ENCODE data around the gene RCOR3.

DNA sequence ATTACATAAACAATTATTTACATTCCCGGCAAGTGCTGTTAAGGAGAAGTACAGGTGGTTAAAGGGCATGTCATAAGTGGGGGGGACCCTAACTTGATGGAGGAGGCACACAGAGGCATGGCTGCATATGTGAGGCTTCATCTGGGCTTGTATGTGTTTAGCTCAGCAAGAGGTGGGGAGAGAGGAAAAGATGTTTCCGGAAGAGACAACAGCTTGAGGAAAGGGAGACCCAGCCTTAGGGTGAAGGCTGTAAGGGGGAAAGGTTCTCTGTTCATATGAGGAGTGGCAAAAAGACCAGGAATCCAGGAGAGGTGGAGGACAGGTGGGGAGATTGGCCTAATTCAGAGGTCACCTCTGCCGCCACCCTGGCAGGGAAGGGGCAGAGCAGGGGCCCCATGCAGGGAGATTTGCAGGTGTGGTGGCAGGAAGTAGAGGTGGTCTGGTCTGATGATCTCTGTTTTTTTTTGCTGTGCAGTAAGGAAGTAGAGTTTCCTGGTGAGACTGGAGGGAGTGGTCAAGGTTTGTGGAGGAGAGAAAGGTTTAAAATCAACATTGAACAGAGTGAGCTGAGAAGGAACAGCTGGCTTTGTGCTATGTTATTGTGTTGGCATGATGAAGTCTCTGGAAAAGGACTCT is 76.5 kb downstream of the RCOR3 start:
- TF ChIP-seq, protein P1, sequence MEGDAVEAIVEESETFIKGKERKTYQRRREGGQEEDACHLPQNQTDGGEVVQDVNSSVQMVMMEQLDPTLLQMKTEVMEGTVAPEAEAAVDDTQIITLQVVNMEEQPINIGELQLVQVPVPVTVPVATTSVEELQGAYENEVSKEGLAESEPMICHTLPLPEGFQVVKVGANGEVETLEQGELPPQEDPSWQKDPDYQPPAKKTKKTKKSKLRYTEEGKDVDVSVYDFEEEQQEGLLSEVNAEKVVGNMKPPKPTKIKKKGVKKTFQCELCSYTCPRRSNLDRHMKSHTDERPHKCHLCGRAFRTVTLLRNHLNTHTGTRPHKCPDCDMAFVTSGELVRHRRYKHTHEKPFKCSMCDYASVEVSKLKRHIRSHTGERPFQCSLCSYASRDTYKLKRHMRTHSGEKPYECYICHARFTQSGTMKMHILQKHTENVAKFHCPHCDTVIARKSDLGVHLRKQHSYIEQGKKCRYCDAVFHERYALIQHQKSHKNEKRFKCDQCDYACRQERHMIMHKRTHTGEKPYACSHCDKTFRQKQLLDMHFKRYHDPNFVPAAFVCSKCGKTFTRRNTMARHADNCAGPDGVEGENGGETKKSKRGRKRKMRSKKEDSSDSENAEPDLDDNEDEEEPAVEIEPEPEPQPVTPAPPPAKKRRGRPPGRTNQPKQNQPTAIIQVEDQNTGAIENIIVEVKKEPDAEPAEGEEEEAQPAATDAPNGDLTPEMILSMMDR (IDR thresholded peaks at IDR 0.05) = no peak
- TF ChIP-seq POLR2A (IDR thresholded peaks at IDR 0.05) = no peak
